ENCODE measurements around the gene ADAMTS7.

ADAMTS7 gene

DNA sequence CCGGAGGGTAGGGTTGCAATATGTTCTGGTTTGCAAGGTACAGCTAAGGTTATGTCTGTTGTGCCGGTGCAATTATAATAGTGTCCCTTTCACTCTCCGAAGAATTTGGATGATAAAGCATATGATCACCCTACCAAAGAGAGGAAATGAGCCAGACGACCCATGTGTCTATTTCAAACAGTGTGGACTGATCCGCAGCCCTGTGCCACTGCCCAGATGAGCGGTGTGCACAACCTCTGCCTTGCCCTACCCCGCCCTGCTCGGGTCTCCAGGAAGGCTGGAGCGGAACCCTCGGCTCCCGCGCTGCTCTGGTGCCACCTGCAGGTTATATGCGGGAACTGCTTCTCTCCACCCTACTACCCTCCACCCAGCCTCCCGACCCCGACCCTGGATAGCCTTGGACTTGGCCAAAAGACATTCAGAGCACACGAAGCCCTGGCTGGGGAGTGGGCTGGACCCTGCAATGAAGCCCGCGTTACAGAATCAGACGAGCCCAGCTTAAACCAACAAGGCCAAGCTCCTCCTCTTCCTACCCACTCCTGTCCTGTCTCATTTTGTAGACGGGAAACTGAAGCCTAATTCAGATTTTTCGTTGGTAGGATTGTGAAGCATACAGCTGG lies 101.9 kb downstream of the ADAMTS7 start:
- peak overlapping the region; percentile 11 for H3K4me3 ChIP-seq (ENCODE audit: low read depth, low read length)
- no peak for DNase-seq (ENCODE audit: low read depth)

All from skeletal muscle cell (primary cell).